ENCODE measurements around the gene ST3GAL6. TPM values are rescaled to one million over a fixed set of nuclear protein-coding genes. Genes with fewer than 3 reads are reported as not detected.

The ST3GAL6 gene
- total RNA-seq, 3 donors from 2014 or later (not counting 1 experiment from before 2014, with no cell fraction given), result 0.38 to 3.7 (median 1.4) TPM

- peak in 1 of 2 donors; percentile 9 for DNase-seq
- H3K27me3 Mint-ChIP-seq (ENCODE audit: low read depth in 2 of 2), result peaks cover 34 to 44% of the 10 kb centered on the region in 2 donors
- no peaks in the 10 kb centered on the region for H3K36me3 Mint-ChIP-seq
These were observed 29.3 kb upstream of the ST3GAL6 start for GRCh38 chr3:98733812-98734281.

DNA sequence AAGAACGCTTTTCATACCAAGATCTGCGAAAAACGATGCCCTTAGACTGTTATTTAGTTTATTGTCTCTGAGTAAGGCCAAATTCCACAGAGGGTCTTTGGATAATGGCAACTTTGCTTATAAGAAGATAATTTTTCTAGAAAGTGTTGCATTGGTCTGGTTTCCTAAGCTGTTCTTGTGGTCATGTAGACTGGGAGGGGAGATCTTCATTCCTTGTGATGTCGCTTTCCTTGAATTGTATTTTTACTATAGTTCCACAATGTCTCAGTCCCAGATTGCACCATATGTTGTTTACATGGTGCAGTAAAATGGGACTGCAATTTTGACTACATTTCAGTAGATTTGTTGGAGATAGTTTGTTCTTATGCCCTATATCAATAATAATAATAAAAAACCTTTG, 28.8 kb upstream of the ST3GAL6 start:
- H3K27ac ChIP-seq (ENCODE audit: low read length), result no peak overlapping the region

More at GRCh38 chr3:98733812-98734281, 29.3 kb upstream of the ST3GAL6 start:
- WGBS (ENCODE audit: insufficient coverage), result 1% methylated on average over 15 of the region's 15 CpGs
- Histone ChIP-seq H3K36me3 (ENCODE audit: control insufficient read depth, insufficient read depth, low read length) (no peaks in the 10 kb centered on the region), H3K27ac (ENCODE audit: low read length) (no peak overlapping the region), H3K9me3 (ENCODE audit: control insufficient read depth, insufficient read depth, low read length) (no peaks in the 10 kb centered on the region), H3K4me1 (ENCODE audit: control insufficient read depth, insufficient read depth, low read length) (peaks cover 14% of the 10 kb centered on the region), H3K27me3 (ENCODE audit: control insufficient read depth, insufficient read depth, low read length) (peaks cover 17% of the 10 kb centered on the region), H3K4me3 (ENCODE audit: low read length) (peak overlapping the region; percentile 28)
- intact Hi-C loops (cut with micrococcal nuclease), result no loop called here
- Mint-ChIP-seq H3K9me3 (peaks cover 0 to 2% of the 10 kb centered on the region in 2 donors), H3K27ac (no peak overlapping the region), H3K4me1 (no peaks in the 10 kb centered on the region), H3K4me3 (peak overlapping the region; percentile 52)
- no peak for ATAC-seq
- TF ChIP-seq, protein P1, sequence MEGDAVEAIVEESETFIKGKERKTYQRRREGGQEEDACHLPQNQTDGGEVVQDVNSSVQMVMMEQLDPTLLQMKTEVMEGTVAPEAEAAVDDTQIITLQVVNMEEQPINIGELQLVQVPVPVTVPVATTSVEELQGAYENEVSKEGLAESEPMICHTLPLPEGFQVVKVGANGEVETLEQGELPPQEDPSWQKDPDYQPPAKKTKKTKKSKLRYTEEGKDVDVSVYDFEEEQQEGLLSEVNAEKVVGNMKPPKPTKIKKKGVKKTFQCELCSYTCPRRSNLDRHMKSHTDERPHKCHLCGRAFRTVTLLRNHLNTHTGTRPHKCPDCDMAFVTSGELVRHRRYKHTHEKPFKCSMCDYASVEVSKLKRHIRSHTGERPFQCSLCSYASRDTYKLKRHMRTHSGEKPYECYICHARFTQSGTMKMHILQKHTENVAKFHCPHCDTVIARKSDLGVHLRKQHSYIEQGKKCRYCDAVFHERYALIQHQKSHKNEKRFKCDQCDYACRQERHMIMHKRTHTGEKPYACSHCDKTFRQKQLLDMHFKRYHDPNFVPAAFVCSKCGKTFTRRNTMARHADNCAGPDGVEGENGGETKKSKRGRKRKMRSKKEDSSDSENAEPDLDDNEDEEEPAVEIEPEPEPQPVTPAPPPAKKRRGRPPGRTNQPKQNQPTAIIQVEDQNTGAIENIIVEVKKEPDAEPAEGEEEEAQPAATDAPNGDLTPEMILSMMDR (IDR thresholded peaks at IDR 0.05), result no peak

GRCh38 chr3:98734735-98735134, 28.4 kb upstream of the ST3GAL6 start:
- TF ChIP-seq, protein P1 (IDR thresholded peaks at IDR 0.05), result no peak
- Mint-ChIP-seq H3K36me3 (no peaks in the 10 kb centered on the region), H3K4me1 (no peaks in the 10 kb centered on the region), H3K27me3 (ENCODE audit: low read depth in 2 of 2) (peaks cover 35 to 47% of the 10 kb centered on the region in 2 donors), H3K27ac (no peak overlapping the region), H3K9me3 (peaks cover 0 to 2% of the 10 kb centered on the region in 2 donors), H3K4me3 (no peak overlapping the region)
- H3K27me3 ChIP-seq (ENCODE audit: control insufficient read depth, insufficient read depth, low read length), result peaks cover 17% of the 10 kb centered on the region
- no peaks in the 10 kb centered on the region for H3K36me3 ChIP-seq (ENCODE audit: control insufficient read depth, insufficient read depth, low read length)
- no peaks in the 10 kb centered on the region for H3K9me3 ChIP-seq (ENCODE audit: control insufficient read depth, insufficient read depth, low read length)
- ATAC-seq (no peak), DNase-seq (no peak)
- peaks cover 14% of the 10 kb centered on the region for H3K4me1 ChIP-seq (ENCODE audit: control insufficient read depth, insufficient read depth, low read length)
- WGBS (ENCODE audit: insufficient coverage), result 87% methylated on average over 4 of the region's 4 CpGs
- no peak overlapping the region for H3K27ac ChIP-seq (ENCODE audit: low read length)
- no peak overlapping the region for H3K4me3 ChIP-seq (ENCODE audit: low read length)
- intact Hi-C loops (cut with micrococcal nuclease), result no loop called here

More for the DNA sequence above, 28.8 kb upstream of the ST3GAL6 start:
- Mint-ChIP-seq H3K36me3 (no peaks in the 10 kb centered on the region), H3K4me3 (peak overlapping the region; percentile 52), H3K27me3 (ENCODE audit: low read depth in 2 of 2) (peaks cover 35 to 47% of the 10 kb centered on the region in 2 donors), H3K27ac (no peak overlapping the region), H3K4me1 (no peaks in the 10 kb centered on the region), H3K9me3 (peaks cover 0 to 2% of the 10 kb centered on the region in 2 donors)
- H3K4me3 ChIP-seq (ENCODE audit: low read length), result no peak overlapping the region
- no peaks in the 10 kb centered on the region for H3K36me3 ChIP-seq (ENCODE audit: control insufficient read depth, insufficient read depth, low read length)
- 5% methylated on average over 3 of the region's 4 CpGs for WGBS (ENCODE audit: insufficient coverage)
- H3K27me3 ChIP-seq (ENCODE audit: control insufficient read depth, insufficient read depth, low read length), result peaks cover 17% of the 10 kb centered on the region
- intact Hi-C loops (cut with micrococcal nuclease), result no loop called here
- DNase-seq, result no peak
- TF ChIP-seq, protein P1 (IDR thresholded peaks at IDR 0.05), result no peak
- H3K4me1 ChIP-seq (ENCODE audit: control insufficient read depth, insufficient read depth, low read length), result peaks cover 14% of the 10 kb centered on the region
- H3K9me3 ChIP-seq (ENCODE audit: control insufficient read depth, insufficient read depth, low read length), result no peaks in the 10 kb centered on the region
- ATAC-seq, result no peak

DNA sequence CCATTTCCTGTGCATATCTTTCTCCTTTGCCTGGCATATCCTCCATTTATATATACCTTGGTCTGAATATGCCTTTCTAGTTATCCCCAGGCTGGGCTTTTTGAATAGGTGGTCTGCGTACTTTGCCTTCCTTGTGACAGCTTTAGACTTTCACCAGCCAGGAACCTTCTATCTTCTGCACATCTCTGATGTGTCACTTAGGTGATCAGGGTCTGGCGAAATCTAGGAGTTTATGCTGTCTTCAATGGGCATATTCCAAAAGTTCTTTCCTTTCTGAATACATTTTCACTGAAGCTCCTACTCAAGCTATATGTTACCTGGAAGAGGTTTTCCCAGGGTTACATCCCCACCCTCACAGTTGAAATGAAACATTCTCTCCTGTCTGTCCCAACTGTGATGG, 27.8 kb upstream of the ST3GAL6 start:
- no peak overlapping the region for H3K4me3 ChIP-seq (ENCODE audit: low read length)
- Mint-ChIP-seq H3K27me3 (ENCODE audit: low read depth in 2 of 2) (peaks cover 35 to 46% of the 10 kb centered on the region in 2 donors), H3K9me3 (peaks cover 0 to 2% of the 10 kb centered on the region in 2 donors), H3K36me3 (no peaks in the 10 kb centered on the region), H3K4me1 (no peaks in the 10 kb centered on the region), H3K27ac (no peak overlapping the region), H3K4me3 (no peak overlapping the region)
- no peak overlapping the region for H3K27ac ChIP-seq (ENCODE audit: low read length)
- intact Hi-C loops (cut with micrococcal nuclease), result no loop called here
- H3K9me3 ChIP-seq (ENCODE audit: control insufficient read depth, insufficient read depth, low read length), result no peaks in the 10 kb centered on the region
- H3K27me3 ChIP-seq (ENCODE audit: control insufficient read depth, insufficient read depth, low read length), result peaks cover 17% of the 10 kb centered on the region
- ATAC-seq, result no peak
- TF ChIP-seq, protein P1 (IDR thresholded peaks at IDR 0.05), result no peak
- peaks cover 14% of the 10 kb centered on the region for H3K4me1 ChIP-seq (ENCODE audit: control insufficient read depth, insufficient read depth, low read length)
- WGBS (ENCODE audit: insufficient coverage), result 89% methylated on average over 2 of the region's 2 CpGs
- no peak for DNase-seq
- H3K36me3 ChIP-seq (ENCODE audit: control insufficient read depth, insufficient read depth, low read length), result no peaks in the 10 kb centered on the region
